Inflammatory macrophage treated with lipopolysaccharide for 1 hour (primary cell): ENCODE results near the gene RPL12.
"Not testable (repeated sequence)": the region's sequence is repeated elsewhere in the genome, so short reads cannot be mapped to it uniquely, and the experiment has no call there.

Experiments used
- DNase-seq, 2 donors: peaks; one replicate each; pipeline ENCODE4 v3.0.0-alpha.2; 2020 to 2022

RPL12 gene

DNA sequence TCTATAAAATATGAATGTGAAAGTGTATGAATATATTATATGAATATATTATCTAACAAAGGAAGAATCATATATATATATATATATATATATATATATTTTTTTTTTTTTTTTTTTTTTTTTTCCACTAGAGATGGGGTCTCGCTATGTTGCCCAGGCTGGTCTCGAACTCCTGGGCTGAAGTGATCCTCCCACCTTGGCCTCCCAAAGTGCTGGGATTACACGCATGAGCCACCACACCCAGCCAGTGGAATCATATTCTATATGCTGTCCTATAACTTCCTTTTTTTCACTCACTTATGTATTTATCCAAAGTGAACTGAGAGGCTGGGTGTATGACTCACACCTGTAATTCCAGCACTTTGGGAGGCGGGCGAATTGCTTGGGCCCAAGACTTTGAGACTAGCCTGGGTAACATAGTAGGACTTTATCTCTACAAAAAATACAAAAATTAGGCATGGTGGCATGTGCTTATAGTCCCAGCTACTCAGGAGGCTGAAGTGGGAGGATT lies 15.3 kb upstream of the RPL12 start:
- not testable (repeated sequence) for DNase-seq

DNA sequence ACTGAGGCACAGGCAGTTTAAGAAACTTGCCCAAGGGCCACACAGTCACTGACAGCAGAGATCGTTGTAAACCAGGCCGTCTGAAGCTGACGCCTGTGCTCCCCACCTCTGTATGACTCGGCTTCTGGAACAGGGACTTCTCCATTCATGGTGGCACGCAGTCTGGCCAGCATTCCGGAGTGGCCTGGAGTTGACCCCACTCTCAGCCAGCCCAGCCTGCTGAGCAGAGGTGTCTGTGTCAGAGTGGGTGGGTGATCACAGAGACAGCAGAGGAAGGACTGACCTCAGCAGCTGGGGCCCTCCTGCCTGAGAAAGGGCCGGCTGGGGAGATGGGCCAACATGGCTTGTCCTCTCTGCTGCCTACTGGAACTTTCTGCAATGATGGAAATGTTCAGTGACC lies 12.7 kb upstream of the RPL12 start:
- DNase-seq, result peak; percentile 23 to 73

DNA sequence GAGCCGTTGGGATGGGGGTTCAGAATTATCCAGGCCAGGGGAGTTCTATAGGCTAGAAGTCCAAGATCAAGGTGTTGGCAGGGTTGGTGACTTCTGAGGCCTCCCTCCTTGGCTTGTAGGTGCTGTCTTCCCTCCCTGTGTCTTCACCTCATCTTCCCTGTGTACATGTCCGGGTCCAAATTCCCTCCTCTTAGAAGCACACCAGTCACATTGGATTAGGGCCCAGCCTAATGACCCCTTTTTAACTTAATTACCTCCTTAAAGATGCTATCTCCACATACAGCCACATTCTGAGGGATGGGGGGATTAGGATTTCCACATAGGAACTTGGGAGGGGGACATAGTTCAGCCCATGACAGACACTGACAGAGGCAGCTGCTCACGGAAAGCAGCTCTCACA lies 12.2 kb upstream of the RPL12 start:
- DNase-seq, result no peak

DNA sequence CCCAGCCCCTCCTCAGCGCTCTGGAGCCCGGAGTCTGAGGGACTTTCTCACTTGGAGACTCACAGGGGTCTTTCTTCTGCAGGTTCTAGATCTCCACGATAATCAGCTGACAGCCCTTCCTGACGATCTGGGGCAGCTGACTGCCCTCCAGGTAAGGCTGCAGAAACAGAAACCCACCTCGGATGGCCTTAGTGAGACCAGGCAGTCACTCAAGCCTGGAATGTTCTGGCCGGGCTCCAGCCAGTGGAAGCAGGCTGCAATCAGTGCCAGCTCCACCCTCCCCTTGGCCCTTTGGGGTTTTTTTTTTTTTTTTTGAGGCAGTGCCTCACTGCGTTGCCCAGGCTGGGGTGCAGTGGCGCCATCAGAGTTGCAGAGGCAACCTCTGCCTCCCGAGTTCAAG lies 7.7 kb upstream of the RPL12 start:
- DNase-seq, result no peak

DNA sequence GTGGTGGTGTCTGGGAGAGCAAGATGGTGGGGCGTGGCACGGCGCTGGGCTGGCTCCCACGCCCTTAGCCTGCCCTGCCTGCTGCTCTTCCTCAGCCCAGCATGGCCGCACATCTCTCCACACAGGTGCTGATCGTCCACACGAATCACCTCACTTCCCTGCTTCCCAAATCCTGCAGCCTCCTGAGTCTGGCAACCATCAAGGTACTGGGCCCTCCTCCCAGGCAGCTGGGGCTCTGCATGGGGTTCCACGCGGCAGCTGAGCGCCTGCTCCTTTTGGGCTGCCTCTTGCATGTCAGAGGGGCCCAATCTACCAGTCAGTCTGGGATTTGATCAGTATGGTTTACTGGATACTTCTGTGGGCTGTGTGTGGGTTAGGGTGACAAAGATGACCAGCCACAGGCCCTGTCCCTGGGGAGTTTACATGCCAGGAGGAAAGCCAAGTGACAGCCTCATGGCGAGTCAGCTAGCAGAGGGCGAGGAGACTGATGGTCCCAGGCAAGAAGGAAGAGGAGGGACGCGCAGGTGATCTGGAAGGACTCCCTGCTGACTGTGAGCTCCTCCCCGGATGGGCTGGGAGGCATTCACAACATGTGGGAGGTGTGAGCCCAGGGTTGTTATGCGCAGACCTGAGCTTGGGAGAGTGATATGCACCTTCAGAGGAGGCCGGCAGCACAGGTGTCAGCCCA lies 6.1 kb upstream of the RPL12 start:
- no peak for DNase-seq

DNA sequence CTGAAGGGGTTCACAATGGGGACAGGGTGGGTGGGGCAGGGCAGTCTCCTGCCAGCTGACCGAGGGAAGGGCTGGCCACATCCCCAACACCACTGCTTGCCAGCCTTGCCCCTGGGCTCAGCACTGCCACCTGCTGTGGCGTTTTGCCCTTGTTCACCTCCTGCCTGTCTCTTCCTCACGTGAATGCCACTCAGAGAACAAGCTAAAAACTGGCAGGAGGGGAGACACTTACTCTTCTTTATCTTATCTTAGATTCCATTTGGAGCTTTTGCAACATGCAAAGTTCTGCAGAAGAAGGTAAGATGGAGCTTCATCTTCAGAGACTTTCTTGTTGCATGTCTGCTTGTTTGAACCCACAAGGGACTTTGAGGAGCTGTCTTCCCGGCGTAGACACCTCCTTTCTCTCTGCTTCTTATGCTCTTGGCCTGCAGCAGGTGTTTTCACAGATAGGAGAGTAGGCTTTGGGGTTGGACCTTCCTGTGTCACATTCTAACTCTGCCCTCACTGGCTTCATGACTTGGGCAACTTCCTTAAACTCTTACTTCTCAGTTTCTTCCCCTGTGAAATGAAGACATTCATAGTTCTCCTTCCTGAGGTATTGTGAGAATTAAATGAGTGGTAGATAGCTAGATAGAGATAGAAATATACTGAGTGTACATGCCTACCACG lies 4.3 kb upstream of the RPL12 start:
- peak; percentile 74 for DNase-seq

DNA sequence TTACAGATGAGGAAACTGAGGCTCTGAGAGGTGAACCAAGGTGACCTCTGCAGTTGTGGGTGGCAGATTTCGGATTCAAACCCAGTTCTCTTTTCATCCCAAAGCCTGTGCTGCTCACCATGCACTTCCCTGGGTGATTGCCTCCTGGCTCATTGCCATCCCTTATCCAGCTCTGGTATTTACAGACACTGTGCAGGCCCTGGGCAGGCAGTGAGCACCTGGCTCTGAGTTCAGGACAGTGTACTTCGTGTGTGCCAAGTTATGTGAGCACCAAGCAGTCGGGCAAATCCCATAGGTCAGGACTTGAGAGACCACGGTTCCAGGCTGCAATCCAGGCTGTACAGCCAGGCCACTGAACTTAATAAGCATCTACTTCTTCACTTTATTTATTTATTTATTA lies 1.5 kb upstream of the RPL12 start:
- no peak for DNase-seq

DNA sequence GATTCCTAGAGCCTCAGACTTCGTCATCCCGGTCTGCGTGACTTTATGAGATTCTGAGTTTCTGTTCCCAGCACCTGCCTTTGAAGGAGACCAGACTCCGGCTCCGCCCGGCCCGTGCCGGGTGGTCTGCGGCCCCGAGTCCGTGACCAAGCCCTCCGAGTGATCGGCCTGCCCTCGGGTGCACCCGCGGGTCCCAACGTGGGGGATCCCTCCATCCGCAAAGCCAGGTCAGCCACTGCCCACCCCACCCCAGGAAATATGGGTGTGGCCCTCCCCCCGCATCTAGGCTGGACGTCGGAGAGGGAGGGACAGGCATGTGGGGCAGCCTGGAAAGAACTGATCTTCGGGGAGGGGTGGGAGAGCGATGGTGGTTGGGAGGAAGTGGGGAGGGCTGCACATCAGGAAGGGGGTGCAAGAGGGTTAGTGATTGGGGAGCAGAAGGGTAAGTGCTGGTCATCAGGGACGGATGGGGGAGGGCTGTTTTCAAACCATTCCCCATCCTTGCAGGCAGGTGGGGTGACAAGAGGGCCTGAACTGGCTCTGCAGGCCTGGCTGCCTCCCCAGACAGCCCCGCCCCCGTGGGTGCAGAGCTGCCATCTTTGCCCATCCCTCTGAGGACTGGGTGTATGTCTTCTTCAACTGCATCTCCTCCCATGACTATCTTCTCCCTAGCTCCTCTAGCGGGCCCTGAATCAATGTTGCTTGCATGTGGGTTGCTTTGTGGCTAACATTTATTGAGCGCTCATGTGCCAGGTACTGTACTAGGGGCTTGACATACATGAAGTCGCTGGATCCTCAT lies 851 bp upstream of the RPL12 start:
- DNase-seq, result peak; percentile 28 to 33

DNA sequence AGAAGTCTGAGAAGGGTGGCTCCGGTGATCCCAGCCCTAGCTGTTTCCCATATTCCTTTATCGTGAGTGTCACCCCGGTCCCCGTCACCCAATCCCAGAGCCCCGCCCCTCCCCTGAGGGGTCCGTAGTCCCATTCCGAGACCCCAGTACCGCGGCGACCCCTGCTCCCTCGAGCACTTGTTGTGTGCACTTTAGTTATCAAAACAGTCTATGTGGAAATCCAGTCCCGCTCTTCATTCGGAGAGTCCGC lies 327 bp upstream of the RPL12 start:
- DNase-seq, result peak in 1 of 2 donors; percentile 42

DNA sequence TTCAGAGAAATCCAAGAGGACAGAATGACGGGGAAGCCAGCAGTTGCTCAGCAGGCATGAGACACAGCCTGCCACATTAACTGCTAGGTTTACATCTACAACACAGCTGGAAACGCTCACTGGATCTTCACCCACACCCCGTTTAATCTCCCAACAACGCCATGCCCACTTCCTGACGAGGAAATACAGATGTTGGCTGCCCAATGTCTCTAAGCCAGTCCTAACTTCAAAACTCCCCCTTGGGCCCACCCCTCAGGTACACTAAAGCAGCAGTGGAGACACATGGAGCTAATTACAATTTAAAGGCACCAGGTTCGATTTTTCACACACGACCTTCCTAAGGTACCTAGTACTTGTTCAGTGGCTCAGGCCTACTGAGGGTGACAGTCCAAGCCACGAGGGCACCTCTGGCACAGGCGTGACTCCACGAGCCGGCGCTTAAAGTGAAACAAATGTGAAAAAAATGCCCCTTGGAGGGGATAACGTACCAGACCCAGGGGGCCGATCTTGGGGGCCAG lies 904 bp downstream of the RPL12 start:
- DNase-seq, result no peak

DNA sequence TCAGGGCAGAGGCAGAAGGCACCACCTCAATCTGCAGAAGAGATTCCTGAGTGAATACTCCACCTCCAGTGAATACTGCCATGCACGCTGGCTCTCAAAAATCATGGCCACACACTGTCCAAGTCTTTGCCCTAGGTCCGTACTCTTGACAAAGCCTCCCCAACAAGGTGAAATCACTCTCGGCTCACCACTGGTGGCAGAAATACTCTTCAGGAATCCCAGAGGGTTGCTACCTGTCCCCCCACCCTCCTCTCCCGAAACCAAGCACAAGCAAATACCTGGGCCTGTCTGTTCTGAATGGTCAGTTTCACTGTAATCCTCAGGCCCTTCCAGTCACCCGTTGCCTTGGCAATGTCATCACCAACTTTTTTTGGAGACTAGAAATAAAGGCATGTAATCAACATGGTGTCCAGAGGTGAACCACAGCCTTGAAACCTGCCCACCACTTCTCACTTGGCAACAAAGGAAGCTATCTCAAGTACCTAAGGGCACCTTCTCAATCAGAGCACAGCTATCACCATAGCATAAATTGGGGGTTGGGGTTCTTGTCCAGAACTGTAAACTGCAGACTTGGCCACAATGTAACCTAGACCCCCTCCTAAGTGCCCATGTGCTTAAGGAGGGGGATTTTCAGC lies 1.8 kb downstream of the RPL12 start:
- no peak for DNase-seq

DNA sequence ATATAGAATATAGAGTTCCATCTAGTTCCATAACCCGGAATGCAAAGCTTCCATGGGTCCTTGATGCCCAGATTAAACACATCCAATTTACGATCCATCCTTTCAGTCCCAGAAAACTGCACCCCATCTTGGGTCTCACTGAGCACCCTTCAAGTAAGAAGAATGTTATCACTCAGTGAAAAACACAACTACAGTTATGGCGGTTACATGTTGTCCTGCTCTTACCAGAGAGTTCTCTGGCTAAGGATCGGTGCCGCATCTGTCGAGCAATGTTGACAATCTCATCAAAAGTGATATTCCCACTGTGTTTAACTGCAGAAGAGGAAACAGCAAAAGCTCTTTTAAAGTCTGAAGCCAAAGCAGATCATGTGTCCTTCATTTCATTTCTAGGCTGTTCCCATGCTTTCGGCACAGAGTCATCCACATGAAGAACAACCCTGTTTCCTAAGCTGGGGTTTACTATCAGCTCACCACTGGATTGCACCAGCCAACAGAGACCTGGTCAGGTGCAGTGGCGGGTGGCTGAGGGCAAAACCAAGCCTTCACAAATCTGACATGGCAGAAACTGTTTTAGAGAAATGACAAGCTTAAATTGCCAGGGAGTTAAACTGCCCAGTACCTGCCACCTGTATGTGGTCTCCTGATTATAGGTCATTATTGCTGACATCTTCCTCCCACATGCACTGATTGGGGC lies 2.9 kb downstream of the RPL12 start:
- DNase-seq, result no peak

DNA sequence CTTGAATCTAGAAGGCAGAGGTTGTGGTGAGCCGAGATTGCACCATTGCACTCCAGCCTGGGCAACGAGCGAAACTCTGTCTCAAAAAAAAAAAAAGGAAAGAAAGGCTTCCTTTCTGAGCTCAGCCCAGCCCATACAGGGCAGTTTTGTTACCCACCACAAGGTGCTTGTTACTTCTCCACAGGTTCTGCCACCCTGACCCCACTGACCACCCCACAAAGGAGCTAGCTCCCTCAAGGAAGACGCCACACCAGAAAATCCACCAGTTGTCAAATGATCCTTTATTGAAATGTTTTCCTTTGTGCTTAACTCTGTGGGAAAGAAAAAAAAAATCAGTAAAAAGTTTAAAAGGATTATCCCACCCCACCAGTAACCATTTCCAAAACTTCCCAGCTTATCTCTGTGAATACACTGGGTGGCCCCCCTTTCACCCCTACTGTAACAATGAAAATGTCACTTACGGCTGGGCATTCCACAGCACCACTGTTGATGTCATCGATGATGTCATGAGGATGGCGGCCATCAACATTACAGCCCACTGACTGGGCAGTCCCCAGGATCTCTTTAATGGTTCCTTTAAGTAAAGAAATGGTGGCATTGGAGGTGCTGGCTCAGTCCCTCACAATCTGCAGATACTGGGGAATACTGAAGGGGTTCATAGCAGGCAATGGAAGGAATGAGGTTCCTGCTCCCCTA lies 3.6 kb downstream of the RPL12 start:
- DNase-seq, result peak in 1 of 2 donors; percentile 22

DNA sequence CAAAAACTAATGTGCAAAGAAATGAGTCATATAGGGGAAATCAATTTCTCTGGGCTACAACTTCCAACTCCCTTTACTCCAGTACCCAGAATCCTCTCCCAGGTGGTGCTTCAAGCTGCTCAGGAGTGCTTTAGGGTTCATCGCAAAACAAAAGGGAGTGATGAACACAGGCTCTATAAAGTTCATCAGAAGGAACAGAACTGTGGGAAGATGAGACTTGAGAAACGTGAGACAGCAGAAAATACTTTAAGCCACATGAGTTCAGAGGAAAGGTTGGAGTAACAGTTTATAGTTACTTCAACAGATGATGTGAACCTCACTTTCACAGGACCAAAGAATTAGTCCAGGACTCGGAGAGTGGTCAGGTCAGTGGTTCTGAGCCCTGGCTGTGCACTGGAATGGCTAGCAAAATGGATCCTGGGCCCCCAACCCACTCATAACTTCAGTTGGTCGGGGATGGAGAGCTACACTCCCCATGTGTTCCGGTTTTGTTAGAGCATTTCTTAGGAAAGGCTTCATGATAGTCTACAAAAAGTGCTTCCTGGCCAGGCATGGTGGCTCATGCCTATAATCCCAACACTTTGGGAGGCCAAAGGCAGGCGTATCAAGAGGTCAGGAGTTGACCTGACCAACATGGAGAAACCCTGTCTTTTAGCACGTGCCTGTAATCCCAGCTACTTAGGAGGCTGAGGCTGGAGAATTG lies 4.3 kb downstream of the RPL12 start:
- DNase-seq, result no peak

DNA sequence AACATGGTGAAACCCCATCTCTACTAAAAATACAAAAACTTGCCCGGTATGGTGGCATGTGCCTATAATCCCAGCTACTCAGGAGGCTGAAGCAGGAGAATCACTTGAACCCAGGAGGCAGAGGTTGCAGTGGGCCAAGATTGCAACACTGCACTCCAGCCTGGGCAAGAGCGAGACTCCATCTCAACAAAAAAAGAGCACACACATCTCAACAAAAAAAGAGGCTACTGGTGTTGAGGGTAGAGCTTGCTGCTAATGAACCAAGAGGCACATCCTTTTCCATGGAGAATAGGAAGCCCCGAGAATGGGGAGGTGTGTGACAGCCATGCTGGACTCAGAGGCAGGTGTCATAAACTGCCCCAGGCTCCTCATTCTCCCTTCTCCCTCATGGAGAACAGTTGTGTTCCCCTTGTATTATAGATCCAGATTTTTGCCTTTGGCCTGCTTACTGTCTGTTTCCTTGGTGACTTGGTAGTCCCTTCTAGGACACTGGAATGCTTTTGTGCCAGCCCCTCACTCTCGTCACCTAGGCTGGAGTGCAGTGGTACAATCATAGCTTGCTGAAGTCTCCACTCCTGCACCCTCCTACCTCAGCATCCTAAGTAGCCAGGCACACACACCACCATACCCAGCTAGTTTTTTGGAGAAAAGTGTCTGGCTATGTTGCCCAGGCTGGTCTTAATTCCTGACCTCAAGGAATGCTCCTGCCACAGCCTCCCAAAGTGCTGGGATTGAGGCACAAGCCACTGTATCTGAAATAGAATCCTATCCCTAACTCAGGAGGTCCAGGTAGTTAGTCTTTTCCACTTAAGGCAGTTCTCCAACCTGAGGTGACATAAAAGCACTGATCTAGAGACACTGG lies 5.1 kb downstream of the RPL12 start:
- DNase-seq, result no peak

DNA sequence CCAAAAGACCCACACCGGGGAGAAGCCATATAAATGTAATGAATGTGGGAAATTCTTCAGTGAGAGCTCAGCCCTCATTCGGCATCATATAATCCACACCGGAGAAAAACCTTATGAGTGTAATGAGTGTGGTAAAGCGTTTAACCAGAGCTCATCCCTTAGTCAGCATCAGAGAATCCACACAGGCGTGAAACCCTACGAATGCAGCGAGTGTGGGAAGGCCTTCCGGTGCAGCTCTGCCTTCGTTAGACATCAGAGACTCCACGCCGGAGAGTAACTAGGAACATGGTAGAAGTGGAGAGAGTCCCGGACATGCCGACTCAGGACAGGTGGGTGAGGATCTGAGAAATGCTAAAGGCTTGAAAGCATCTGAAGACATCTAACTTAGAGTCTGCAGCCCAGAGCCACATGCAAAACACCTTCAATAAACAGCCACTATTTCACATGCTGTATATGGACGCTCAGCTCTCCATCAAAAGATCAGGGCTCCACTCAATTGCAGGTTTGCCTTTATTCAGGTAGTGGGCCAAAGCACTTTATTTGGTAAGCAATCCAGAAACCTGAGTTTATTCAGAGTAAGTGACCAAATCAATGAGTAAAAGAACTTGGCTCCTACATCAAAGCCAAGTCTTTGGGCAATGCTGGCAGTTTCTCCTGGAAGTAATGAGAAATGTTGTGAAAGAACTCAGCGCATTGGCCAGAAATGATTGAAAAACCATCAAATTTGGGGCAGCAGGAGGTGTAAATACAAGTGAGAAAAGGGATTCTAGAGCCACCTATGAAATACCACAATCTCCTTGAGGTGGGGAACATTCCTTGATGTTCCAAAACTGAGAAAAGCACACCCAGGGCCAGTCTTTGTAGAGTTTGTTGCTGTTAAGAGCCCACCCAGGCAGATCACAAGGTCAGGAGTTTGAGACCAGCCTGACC lies 6.0 kb downstream of the RPL12 start:
- DNase-seq, result no peak

DNA sequence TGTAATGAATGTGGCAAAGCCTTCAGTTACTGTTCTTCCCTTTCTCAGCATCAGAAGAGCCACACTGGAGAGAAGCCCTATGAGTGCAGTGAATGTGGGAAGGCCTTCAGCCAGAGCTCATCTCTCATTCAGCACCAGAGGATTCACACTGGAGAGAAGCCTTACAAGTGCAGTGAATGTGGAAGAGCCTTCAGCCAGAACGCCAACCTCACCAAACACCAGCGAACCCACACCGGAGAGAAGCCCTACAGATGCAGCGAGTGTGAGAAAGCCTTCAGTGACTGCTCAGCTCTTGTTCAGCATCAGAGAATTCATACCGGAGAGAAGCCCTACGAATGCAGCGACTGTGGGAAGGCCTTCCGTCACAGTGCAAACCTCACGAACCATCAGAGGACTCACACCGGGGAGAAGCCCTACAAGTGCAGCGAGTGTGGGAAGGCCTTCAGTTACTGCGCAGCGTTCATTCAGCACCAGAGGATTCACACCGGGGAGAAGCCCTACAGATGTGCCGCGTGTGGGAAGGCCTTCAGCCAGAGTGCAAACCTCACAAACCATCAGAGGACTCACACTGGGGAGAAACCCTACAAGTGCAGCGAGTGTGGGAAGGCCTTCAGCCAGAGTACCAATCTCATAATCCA lies 6.8 kb downstream of the RPL12 start:
- no peak for DNase-seq

DNA sequence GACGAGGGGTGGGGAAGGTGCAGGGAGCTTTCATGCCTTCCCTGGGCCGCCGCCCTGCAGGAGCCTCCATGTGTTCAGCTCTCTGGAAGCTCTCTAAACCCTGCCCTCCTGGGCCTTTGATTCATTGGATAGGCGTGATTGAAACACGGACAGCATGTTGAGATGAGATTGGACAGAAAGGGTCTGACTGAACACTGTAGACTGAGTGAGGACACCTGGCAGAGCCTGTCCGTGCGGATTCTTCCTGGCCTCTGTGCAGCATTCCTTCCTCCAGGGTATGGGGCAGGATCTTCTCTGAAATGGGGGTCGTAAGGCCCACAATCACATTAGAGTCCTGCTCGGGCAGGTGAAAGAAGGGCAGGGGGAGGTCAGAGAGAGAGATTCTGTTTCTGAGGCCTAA lies 12.8 kb downstream of the RPL12 start:
- no peak for DNase-seq
